NCI-H524 treated with DMSO at 0.1 percent for 48 hours (cell line): Measurements from ENCODE around the gene MEP1A.
"Not testable (repeated sequence)": the region's sequence is repeated elsewhere in the genome, so short reads cannot be mapped to it uniquely, and the experiment has no call there.

Experiments
- DNase-seq: peaks from one replicate; lab custom pipeline; 2025; lab: John Stamatoyannopoulos, UW

MEP1A gene

GRCh38 chr6:46793138-46793537 lies at the start of gene MEP1A:
MEP1A (plus strand) TSS chr6:46793389; CDS start chr6:46793399, 10 bp downstream.
- DNase-seq, result no peak

GRCh38 chr6:46743425-46744158 lies 49.6 kb upstream of the MEP1A start:
- DNase-seq, result no peak

- not testable (repeated sequence) for DNase-seq
These were observed 48.9 kb upstream of the MEP1A start for GRCh38 chr6:46744159-46744725.

GRCh38 chr6:46745973-46746372 lies 47.2 kb upstream of the MEP1A start:
- no peak for DNase-seq

- no peak for DNase-seq
These were observed 46.5 kb upstream of the MEP1A start, which contains the start of gene ANKRD66 for GRCh38 chr6:46746696-46747095. ANKRD66 (plus strand) TSS chr6:46746933; CDS start chr6:46751949, 5,016 bp downstream.

GRCh38 chr6:46748940-46749503 lies 44.2 kb upstream of the MEP1A start:
- DNase-seq, result no peak

GRCh38 chr6:46749731-46750130 lies 43.5 kb upstream of the MEP1A start:
- DNase-seq, result no peak

GRCh38 chr6:46751658-46752057 lies 41.5 kb upstream of the MEP1A start:
- no peak for DNase-seq

- no peak for DNase-seq
These were observed 37.3 kb upstream of the MEP1A start for GRCh38 chr6:46755865-46756264.

- DNase-seq, result no peak
These were observed 36.5 kb upstream of the MEP1A start for GRCh38 chr6:46756469-46757213.

- DNase-seq, result no peak
These were observed 36.0 kb upstream of the MEP1A start for GRCh38 chr6:46757214-46757596.

GRCh38 chr6:46758960-46759753 lies 34.0 kb upstream of the MEP1A start:
- no peak for DNase-seq

GRCh38 chr6:46760925-46761324 lies 32.3 kb upstream of the MEP1A start:
- DNase-seq, result no peak

- no peak for DNase-seq
These were observed 29.7 kb upstream of the MEP1A start for GRCh38 chr6:46763466-46763865.

GRCh38 chr6:46764280-46764679 lies 28.9 kb upstream of the MEP1A start:
- DNase-seq, result not testable (repeated sequence)

GRCh38 chr6:46764961-46765360 lies 28.2 kb upstream of the MEP1A start:
- no peak for DNase-seq

- DNase-seq, result no peak
These were observed 21.2 kb upstream of the MEP1A start for GRCh38 chr6:46772016-46772415.

GRCh38 chr6:46772762-46773161 lies 20.4 kb upstream of the MEP1A start:
- no peak for DNase-seq

- no peak for DNase-seq
These were observed 19.9 kb upstream of the MEP1A start for GRCh38 chr6:46773201-46773855.

- not testable (repeated sequence) for DNase-seq
These were observed 18.5 kb upstream of the MEP1A start for GRCh38 chr6:46774736-46775135.

GRCh38 chr6:46776070-46776712 lies 17.0 kb upstream of the MEP1A start:
- peak; percentile 78 for DNase-seq
